Stimulated activated CD8-positive, alpha-beta memory T cell treated with anti-CD3 and anti-CD28 coated beads, Interleukin-15, amount 100 ng/mL, for 24 hours (primary cell): ENCODE measurements around the gene STK33.

Experiments used
- DNase-seq: peaks from one replicate; pipeline ENCODE4 v3.0.0-alpha.2; 2020; ENCODE audit warnings: low read depth

Gene STK33

DNA sequence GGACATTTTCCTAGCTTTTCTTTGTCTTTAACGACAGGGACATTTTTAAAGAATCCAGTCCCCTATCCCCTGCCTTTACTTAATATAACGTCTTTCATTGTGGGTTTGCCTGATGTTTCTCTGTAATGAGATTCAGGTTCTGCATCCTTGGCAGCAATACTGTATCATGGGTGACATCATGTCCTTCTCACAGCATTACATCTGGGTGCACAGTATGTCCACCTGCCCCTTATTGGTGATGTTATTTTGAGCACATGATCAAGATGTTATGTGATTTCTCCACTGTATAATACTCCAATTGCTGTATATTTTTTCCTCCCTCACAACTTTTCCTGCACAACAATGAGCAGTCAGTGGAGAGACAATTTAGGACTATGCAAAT, 9.7 kb upstream of the STK33 start:
- DNase-seq = no peak

DNA sequence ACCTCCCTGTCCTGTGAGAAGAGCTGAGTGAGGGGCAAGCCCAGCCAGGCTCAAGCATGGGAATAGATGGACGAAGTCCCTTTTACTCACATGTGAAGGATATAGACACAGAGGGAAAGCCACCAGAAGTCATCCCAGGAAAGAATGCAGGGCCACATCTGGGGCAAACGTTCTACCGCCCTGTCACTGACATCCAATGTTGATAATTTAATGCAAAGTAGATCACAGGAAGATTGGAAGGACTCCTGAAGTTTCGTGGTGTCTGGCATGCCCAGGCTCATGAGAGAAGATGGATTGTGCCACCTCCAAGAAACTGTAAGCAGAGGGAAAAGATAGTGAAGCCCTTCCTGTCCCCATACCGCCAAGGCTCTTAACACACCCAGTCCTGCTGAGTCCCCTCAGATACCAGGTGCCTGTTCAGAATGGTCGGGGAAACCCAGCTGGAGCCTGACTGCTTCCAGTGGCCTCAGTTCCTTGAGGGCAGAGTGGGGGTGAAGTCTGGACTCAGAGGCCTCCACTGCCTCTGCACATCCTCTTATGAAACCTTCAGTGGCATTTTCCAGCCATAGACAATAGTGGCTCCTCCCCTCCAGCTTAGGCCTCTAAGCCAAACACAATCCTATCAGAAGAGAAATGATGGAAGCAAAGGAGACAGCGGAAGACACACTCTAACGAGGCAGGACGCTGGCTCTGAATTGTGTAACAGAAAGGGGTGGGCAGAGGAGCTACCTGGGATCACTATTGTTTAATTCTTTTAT, 7.5 kb upstream of the STK33 start:
- no peak for DNase-seq

DNA sequence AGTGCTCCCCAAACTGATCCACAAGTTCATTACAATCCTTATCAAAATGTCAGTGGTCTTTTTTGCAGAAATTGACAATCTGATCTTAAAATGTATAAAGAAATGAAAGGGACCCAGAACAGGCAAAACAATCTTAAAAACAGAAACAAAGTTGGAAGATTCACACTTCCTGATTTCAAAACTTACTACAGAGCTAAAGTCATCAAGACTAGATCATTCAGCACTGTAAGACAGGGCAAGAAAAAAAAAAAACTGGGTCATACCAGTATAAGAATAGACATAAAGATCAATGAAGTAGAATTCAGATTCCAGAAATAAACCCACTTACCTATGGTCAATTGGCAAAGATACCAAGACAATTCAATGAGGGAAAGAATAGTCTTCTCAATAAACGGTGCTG, 4.5 kb upstream of the STK33 start:
- DNase-seq = no peak

DNA sequence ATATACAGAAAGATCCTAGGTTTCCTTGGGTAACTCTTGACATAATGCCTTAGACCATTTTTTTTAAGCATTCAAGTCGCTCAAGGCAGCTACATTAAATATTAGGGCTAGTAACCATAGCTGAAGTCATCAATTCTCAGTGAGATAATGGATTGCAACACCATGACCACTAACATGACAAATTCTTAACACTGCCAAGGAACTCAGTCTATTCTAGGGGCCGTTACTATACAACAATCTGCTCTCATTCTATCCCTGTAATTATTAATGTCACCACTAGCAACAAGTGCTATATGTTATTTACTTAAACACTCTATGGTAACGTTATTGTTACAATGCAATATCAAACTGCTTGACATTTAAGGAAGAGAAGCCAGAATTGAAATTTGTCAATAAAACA, 3.2 kb upstream of the STK33 start:
- no peak for DNase-seq

DNA sequence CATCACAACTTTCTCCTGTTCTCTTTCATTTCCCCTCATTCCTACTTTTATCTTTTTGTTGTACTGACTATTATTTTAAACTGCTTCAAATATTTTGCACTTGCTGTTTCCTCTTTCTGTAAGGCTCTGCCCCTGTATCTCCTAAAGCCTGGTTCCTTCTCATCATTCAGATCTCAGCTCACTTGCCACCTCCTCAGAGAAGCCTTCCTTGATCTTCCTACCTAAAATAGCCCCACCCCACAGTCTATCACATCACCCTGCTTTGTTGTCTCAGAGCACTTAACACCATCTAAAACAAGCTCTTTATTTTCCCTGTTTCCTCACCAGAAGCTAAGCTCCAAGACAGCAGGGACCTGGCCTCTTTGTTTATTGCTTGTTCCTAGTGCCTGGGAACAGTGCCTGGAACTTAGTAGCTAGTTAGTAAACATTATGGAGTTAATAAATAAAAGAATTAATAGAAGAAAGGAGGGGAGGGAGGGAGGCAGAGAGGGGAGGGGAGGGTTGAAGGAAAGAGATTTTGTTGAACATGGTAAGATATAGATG, 2.5 kb upstream of the STK33 start:
- no peak for DNase-seq

DNA sequence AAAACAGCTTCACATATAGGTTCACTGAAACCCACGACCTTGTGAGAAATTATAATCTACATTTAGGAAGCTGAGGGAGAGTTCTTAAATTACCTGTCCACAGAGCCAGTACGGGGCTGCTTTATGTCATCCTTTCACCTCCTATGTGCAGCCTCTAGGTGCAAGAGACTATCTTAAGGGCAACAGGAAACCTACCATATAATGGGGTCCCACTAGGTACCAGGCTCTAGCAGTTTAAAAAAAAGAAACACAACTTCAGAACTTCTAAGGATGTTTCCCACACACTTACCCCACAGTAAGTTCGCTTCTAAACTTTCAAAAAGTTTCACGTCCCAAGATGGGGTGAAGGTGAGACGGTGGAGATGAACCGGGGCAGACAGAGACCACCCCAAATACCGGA, 573 bp downstream of the STK33 start:
- no peak for DNase-seq

DNA sequence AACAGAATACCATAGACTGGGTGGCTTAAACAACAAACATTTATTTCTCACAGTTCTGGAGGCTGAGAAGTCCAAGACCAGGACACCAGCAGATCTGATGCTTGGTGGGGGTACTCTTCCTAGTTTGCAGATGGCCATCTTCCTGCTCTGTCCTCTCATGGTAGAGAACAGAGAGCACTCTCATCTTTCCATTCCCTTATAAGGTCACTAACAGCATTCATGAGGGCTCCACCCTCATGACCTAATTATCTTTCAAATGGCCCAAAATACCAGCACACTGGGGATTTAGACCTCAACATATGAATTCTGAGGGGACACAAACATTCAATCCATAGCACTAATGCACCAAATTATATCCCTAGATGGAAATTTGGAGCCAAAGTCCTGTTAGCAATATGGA, 6.1 kb downstream of the STK33 start:
- DNase-seq = no peak

DNA sequence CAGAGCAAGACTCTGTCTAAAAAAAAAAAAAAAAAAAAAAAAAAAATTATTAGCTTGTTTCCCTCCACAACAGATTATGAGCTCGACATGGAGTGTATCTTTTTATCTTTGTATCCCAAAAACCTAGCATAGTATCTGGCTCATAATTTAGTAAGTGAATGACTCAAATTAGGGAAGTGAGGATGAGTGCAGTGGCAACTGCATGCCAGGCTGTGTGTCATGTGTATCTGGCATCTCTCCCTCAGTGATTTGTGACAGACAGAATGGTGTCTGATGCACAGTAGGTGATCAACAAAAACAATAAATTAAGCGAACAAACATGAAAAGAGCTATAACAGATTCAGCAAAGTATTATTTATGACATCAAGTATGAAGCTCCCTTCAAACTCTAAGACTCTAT, 7.2 kb downstream of the STK33 start:
- no peak for DNase-seq

DNA sequence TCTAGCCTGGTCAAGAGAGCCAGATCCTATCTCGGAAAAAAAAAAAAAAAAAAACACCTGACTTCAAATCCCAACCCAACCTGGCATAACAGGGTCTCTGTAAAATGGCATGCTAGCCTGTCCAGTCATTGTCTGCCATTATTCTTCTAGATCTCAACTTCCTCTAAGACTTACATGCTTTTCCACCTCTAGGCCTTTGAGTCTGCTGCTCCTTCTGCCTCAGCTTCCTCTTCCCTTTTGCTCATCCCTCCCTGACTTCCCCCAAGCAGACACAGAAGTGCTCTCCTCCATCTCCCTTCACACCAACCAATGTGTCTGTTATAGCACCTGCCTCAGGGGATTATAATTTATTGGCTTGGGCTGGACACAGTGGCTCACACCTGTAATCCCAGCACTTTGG, 7.8 kb downstream of the STK33 start:
- no peak for DNase-seq

DNA sequence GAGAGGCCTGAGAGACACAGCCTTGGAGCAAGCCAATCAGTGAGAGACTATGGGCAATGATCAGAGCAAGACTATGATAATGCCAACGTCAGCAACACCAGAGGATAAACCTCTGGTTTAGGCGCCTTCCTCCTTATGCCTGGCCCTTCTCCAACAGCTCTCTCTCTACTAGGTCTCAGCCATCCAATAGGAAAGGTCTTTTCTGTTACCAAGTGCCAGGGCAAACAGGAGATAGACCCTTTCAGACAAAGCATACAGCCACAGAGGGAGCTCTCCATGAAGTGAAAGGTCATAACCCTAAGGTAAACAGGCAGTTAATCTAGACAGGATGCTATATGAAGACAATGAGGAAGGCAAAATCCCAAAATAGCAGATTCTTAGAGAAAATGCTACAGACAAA, 9.5 kb downstream of the STK33 start:
- DNase-seq = no peak

DNA sequence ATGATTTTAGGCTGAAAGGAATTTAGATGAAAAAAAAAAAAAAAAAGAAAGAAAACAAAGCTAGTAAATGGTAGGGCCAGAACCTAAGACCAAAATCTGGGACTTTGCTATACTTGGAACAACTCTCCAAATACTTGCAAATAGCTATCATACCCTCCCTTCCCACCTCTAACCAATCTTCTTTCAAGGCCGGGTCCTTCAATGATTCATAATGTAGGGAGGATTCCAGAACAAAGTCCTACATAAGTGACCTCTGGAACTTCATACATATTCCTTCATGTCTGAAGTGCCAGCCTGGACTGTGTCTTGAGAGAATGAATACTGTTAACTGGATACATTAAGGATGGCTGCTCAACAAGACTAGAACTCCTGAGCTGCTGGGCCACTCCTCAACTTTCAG, 9.9 kb downstream of the STK33 start:
- no peak for DNase-seq

DNA sequence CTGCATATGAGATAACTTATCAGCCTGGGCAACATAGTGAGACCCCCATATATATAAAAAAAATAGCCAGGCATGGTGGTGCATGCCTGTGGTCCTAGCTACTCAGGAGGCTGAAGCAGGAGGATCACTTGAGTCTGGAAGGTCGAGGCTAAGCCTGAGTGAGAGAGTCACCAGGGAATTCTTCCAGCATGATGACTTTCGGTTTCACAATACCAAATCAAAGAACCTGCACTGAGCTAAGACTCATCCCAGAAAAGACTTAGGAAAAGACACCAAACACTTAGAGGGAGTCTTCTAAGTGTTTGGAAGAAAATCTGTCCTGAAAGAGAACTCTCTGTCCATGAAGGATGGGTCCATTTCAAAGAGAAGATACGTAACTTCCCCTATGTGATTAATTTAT, 12.7 kb downstream of the STK33 start:
- DNase-seq = no peak

DNA sequence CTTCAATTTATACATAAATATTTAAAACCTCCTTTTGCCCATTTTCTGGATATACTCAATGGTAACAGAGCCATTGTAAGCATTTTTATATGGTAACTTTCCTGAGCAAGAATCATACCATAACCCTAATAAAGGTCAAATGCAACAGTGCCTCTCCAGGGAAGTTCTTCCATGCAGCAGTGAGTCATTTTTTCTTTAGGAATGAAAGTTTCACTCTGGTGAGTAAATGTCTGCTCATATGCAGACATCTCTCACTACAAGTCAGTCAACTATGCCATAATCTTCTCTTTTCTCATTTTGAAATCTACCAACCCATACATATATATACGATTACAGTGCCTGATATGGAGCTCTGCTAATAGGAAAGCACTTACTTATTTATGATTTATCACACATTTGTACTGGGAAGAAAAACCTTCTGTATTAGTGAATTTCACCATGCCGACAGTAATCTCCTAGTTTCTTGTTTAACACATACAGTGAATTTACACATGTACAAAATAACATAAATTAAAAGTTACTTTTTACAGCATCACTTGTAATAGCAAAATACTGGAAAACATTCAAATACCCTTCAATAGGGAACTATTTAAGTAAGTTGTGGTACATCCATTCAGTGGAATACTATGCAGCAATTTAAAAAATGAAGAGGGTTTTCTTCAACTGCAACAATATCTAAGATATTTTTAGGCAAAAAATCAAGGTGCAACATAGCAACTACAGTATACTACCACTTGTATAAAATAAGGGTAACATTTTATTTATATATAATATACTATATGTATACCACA, 16.0 kb downstream of the STK33 start:
- DNase-seq = no peak

DNA sequence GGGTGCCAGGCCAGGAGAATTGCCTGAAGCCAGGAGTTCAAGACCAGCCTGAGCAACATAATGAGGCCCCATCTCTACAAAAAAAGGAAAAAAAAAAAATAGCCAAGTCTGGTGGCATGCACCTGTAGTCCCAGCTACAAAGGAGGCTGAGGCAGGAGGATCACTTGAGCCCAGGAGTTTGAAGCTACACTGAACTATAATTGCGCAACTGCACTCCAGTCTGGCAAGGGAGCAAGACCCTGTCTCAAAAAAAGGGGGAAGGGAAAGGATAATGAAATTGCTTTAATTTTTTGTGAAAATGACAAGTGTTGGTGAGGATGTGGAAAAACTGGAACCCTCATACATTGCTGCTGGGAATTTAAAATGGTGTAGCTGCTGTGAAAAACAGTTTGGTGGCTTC, 19.2 kb downstream of the STK33 start:
- no peak for DNase-seq

DNA sequence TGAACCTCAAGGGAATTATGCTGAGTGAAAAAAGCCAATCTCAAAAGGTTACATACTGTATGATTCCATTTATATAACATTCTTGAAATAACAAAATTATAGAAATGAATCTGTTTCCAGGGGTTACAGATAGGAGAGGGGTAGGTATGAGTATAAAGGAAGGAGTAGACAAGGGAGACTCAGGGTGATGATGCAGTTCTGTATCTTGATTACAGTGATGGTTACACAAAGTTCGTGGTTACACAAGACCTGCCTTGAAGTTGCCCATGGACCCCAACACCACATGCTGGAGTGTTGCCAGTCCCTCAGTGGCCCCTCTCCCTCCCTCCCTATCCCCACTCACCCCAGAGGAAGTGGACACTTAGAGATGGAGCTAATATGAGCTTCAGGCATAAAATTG, 20.3 kb downstream of the STK33 start:
- no peak for DNase-seq

DNA sequence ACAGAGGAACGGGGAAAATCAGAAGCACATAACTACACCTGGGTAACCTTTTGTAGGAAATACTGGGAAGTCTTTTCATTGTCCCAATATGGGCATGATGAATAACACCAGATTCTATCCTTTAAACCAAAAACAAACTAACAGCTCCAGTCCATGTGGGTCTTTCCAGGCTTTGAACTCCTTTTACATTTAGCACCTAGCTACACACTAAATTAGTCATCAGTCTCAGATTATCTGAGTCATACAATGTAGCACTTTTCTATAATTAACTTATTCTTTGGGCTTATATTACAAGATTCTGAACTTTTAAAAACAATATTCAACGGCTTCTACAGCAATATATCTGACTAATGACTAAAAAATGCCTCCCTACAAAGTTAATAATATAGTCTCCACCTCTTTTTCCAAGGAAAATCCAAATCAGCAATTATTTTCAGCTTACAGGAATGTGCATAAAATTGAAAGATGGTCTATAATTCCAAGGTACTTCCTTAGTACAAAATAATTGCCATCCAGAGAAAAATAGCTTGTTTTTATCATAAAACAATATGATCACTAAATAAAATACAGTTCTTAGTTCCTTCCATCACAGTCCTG, 26.3 kb downstream of the STK33 start:
- DNase-seq = no peak

DNA sequence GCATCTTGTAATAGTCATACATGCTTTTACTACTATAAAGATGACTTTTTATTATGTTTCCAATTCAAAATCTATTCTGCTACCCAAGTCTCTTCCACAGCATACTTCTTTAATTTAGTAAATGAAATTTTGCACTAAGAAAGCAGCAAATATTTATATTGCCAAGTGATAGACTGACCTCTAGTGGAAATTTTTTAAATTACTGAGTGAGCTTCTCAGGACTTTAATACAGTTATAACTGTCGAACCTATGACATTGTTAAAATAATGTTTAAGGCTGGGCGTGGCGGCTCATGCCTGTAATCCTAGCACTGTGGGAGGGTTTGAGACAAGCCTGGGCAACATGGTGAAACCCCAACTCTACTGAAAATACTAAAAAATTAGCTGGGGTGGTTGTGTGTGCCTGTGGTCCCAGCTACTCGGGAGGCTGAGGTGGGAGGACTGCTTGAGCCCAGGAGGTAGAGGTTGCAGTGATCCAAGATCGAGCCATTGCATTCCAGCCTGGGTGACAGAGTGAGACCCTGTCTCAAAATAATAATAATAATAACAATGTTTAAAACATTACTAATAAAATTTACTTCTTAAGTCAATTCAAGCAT, 27.3 kb downstream of the STK33 start:
- DNase-seq = no peak

DNA sequence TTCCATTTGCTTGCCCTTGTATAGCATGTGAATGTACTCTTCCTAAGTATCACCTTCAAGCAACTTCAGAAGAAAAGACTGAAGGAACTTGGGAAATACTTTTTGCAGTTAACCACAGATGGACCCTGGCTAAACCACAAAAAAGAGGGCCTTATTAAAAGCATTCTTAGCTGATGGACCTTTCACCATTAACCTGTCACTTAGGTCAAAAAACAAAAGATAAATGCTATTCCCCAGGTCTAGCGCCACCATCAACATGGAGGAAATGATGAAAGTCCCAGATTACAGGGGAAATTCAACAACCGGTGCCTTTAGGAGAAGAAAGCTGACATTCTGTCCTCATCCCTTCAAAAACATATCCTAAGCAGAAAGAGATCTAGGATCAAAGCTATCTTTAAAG, 29.5 kb downstream of the STK33 start:
- DNase-seq = no peak

DNA sequence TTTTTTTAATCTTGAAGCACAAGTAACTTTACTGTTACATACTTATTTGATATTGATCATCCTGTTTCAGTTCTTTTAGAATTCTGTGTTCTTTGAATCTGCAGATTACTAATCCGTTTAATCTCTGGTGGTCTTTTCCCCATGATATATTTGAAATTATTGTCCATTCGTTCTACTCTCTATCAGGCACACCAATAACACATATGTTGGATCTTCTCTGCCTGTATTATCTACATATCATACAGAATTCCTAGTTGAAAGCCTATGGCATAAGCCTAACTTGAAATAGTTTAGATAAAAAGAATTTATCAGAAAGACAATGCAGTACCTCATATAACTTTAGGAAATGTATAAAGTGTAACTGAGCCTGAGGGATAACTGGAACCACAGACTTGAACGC, 32.6 kb downstream of the STK33 start:
- no peak for DNase-seq

DNA sequence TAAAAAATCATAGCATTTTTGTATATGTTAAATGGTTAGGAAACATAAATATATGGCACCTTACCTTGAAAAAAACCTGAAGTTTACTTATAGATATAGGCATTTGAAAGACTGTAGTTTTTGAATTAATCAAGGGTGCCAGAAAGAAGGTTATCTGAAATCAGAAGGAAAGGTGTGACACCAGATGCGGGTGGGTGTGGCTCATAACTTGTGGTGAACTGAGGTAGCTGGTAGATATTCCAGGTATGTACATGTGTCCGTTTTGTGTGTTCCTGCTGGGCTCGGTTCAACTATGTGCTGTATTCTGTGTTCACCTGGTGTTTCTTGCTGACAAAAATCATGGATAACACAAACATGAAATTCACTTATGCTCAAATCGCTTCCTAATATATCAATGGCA, 35.6 kb downstream of the STK33 start:
- no peak for DNase-seq

DNA sequence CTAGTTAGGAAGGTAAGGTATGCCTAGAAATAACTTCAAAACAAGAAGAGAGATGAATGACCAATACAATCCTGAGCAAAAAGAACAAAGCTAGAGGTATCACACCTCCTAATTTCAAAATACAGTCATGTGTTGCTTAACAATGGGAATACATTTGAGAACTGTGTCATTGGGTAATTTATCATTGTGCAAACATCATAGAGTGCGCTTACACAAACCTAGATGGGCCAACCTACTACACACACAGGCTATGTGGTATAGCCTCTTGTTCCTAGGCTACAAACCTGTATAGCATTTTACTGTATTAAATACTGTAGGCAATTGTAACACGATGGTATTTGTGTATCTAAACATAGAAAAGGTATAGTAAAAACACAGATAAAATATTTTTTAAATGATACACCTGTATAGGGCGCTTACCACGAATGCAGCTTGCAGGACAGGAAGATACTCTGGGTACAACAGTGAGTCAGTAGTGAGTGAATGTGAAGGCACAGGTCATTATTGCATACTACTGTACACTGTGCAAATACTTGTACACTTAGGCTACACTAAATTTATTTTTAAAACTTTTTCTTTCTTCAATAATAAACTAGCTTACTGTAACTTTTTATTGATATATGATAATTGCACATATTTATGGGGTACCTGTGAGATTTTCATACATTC, 48.2 kb downstream of the STK33 start:
- no peak for DNase-seq

DNA sequence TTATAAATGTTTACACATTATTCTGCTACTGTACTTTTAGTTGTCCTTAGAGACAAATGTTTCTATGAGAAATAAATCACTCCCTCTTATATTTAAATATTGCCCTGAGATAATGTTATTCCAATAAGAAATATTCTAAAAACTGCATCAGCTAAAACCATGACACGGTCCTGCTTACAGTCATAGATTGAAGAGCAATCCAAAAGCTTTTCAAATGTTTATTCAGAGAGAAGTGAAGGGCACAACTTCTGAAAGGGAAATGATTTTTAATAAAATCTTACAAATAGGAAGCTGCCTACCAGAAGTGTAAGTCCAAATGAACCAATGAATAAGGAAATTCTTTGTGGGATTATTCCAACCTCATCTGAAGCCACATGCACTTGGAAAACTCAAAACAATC, 49.2 kb downstream of the STK33 start:
- DNase-seq = no peak
